ENCODE results near the gene PDP2. TPM values are rescaled to one million over a fixed set of nuclear protein-coding genes. Genes with fewer than 3 reads are reported as not detected.

The PDP2 gene
- total RNA-seq, 1 experiment from 2014 or later: 28.4 TPM

DNA sequence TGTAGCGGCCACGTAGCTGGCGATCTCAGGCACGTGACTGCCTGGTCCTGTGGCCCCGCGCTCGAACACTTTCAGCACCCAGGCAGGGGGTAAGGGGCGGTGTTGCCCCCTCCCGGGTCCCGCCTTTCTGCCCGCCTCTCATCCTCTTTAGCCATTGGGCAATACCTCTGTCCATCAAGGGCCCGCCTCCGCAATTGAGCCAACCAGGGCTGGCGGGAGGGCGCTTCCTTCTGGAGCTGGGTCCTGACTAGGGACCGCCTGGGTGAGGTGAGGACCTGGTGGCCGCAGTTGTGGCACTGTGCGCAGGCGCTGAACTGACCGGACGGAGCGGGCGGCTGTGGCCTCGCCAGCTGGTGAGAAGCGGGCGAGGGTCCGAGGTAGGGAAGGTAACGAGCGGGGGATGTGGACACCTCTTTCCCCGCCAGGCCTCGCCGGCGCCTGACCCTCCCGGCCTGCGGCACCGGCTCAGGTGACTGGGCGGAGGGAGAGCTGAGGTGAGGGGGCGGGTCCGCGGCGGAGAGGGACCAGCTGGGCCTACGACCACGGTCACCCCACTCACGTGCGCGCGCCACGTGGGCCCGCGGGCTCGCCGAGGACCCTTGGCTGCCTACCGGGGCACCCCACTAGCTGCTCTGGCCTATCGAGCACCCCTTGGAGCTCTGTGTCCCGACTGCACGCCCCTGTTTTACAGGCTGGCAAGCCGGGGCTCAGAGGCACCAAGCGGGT, at the start of gene PDP2 (continued):
- TF ChIP-seq GABPB1 (CRISPR knock-in tag; IDR thresholded peaks at IDR 0.05): peak; percentile 44; the same call in 1 of the 2 replicates
- TF ChIP-seq ETV6 (CRISPR knock-in tag; IDR thresholded peaks at IDR 0.05): peak; percentile 44; the same call in 1 of the 2 replicates
- no peak for TF ChIP-seq NR2C2 (CRISPR knock-in tag; IDR thresholded peaks at IDR 0.05)
- TF ChIP-seq MXD4 (CRISPR knock-in tag; IDR thresholded peaks at IDR 0.05; ENCODE audit: borderline replicate concordance): no peak
- TF ChIP-seq TEAD4 (CRISPR knock-in tag; IDR thresholded peaks at IDR 0.05): no peak
- TF ChIP-seq, protein P1, sequence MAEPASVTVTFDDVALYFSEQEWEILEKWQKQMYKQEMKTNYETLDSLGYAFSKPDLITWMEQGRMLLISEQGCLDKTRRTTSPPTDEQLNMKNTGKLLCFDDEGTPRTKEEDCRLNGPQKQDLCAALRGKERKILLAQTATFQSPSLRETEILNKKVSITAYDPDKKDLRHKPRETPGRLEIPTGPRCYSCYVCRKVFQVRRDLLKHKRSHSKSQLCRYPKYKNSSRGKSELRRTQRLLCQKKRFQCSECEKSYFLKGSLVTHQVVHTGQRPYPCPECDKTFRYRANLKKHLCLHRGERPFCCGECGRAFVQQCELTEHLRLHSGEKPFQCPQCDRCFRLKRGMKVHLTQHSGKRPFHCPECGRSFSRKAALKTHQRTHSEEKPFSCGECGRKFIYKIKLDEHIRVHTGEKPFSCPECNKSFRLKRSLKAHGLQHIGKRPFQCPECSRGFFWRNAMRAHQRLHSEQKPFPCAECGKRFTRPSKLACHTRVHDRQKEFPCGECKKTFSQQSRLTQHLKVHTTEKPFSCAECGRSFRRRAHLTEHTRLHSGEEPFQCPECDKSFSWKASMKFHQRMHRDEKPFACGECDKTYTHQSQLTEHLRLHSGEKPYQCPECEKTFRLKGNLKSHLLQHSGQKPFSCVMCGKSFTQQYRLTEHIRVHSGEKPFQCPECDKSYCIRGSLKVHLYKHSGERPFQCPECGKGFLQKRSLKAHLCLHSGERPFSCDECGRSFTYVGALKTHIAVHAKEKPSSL (CRISPR knock-in tag; conservative IDR thresholded peaks at IDR 0.05): no peak
- no peak for TF ChIP-seq ZNF263 (CRISPR knock-in tag; IDR thresholded peaks at IDR 0.05; ENCODE audit: low read depth)
- TF ChIP-seq ZNF317 (CRISPR knock-in tag; IDR thresholded peaks at IDR 0.05; ENCODE audit: borderline replicate concordance, low read depth): no peak
- TF ChIP-seq EMX1 (CRISPR knock-in tag; IDR thresholded peaks at IDR 0.05): no peak
- TF ChIP-seq, protein P2, sequence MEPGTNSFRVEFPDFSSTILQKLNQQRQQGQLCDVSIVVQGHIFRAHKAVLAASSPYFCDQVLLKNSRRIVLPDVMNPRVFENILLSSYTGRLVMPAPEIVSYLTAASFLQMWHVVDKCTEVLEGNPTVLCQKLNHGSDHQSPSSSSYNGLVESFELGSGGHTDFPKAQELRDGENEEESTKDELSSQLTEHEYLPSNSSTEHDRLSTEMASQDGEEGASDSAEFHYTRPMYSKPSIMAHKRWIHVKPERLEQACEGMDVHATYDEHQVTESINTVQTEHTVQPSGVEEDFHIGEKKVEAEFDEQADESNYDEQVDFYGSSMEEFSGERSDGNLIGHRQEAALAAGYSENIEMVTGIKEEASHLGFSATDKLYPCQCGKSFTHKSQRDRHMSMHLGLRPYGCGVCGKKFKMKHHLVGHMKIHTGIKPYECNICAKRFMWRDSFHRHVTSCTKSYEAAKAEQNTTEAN (CRISPR knock-in tag; IDR thresholded peaks at IDR 0.05): 0 out of 2 replicates have a peak, but pooled peaks have one; percentile 13
- TF ChIP-seq, protein P3, sequence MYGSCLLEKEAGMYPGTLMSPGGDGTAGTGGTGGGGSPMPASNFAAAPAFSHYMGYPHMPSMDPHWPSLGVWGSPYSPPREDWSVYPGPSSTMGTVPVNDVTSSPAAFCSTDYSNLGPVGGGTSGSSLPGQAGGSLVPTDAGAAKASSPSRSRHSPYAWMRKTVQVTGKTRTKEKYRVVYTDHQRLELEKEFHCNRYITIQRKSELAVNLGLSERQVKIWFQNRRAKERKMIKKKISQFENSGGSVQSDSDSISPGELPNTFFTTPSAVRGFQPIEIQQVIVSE (CRISPR knock-in tag; IDR thresholded peaks at IDR 0.05; ENCODE audit: borderline replicate concordance): no peak
- TF ChIP-seq, protein P4, sequence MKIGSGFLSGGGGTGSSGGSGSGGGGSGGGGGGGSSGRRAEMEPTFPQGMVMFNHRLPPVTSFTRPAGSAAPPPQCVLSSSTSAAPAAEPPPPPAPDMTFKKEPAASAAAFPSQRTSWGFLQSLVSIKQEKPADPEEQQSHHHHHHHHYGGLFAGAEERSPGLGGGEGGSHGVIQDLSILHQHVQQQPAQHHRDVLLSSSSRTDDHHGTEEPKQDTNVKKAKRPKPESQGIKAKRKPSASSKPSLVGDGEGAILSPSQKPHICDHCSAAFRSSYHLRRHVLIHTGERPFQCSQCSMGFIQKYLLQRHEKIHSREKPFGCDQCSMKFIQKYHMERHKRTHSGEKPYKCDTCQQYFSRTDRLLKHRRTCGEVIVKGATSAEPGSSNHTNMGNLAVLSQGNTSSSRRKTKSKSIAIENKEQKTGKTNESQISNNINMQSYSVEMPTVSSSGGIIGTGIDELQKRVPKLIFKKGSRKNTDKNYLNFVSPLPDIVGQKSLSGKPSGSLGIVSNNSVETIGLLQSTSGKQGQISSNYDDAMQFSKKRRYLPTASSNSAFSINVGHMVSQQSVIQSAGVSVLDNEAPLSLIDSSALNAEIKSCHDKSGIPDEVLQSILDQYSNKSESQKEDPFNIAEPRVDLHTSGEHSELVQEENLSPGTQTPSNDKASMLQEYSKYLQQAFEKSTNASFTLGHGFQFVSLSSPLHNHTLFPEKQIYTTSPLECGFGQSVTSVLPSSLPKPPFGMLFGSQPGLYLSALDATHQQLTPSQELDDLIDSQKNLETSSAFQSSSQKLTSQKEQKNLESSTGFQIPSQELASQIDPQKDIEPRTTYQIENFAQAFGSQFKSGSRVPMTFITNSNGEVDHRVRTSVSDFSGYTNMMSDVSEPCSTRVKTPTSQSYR (CRISPR knock-in tag; IDR thresholded peaks at IDR 0.05): peak; percentile 73
- no peak for TF ChIP-seq SMAD4 (CRISPR knock-in tag; IDR thresholded peaks at IDR 0.05)
- TF ChIP-seq, protein P5, sequence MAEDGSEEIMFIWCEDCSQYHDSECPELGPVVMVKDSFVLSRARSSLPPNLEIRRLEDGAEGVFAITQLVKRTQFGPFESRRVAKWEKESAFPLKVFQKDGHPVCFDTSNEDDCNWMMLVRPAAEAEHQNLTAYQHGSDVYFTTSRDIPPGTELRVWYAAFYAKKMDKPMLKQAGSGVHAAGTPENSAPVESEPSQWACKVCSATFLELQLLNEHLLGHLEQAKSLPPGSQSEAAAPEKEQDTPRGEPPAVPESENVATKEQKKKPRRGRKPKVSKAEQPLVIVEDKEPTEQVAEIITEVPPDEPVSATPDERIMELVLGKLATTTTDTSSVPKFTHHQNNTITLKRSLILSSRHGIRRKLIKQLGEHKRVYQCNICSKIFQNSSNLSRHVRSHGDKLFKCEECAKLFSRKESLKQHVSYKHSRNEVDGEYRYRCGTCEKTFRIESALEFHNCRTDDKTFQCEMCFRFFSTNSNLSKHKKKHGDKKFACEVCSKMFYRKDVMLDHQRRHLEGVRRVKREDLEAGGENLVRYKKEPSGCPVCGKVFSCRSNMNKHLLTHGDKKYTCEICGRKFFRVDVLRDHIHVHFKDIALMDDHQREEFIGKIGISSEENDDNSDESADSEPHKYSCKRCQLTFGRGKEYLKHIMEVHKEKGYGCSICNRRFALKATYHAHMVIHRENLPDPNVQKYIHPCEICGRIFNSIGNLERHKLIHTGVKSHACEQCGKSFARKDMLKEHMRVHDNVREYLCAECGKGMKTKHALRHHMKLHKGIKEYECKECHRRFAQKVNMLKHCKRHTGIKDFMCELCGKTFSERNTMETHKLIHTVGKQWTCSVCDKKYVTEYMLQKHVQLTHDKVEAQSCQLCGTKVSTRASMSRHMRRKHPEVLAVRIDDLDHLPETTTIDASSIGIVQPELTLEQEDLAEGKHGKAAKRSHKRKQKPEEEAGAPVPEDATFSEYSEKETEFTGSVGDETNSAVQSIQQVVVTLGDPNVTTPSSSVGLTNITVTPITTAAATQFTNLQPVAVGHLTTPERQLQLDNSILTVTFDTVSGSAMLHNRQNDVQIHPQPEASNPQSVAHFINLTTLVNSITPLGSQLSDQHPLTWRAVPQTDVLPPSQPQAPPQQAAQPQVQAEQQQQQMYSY (CRISPR knock-in tag; IDR thresholded peaks at IDR 0.05): no peak
- TF ChIP-seq, protein P6, sequence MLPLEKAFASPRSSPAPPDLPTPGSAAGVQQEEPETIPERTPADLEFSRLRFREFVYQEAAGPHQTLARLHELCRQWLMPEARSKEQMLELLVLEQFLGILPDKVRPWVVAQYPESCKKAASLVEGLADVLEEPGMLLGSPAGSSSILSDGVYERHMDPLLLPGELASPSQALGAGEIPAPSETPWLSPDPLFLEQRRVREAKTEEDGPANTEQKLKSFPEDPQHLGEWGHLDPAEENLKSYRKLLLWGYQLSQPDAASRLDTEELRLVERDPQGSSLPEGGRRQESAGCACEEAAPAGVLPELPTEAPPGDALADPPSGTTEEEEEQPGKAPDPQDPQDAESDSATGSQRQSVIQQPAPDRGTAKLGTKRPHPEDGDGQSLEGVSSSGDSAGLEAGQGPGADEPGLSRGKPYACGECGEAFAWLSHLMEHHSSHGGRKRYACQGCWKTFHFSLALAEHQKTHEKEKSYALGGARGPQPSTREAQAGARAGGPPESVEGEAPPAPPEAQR (CRISPR knock-in tag; IDR thresholded peaks at IDR 0.05): no peak
- no peak for TF ChIP-seq KAT7 (CRISPR knock-in tag; IDR thresholded peaks at IDR 0.05; ENCODE audit: borderline replicate concordance)
- peak; percentile 94 for TF ChIP-seq SP1 (CRISPR knock-in tag; conservative IDR thresholded peaks at IDR 0.05)
- TF ChIP-seq ZNF138 (CRISPR knock-in tag; conservative IDR thresholded peaks at IDR 0.05): no peak
- TF ChIP-seq FOXK1 (CRISPR knock-in tag; IDR thresholded peaks at IDR 0.05): peak; percentile 75
- TF ChIP-seq, protein P7, sequence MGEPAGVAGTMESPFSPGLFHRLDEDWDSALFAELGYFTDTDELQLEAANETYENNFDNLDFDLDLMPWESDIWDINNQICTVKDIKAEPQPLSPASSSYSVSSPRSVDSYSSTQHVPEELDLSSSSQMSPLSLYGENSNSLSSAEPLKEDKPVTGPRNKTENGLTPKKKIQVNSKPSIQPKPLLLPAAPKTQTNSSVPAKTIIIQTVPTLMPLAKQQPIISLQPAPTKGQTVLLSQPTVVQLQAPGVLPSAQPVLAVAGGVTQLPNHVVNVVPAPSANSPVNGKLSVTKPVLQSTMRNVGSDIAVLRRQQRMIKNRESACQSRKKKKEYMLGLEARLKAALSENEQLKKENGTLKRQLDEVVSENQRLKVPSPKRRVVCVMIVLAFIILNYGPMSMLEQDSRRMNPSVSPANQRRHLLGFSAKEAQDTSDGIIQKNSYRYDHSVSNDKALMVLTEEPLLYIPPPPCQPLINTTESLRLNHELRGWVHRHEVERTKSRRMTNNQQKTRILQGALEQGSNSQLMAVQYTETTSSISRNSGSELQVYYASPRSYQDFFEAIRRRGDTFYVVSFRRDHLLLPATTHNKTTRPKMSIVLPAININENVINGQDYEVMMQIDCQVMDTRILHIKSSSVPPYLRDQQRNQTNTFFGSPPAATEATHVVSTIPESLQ (CRISPR knock-in tag; IDR thresholded peaks at IDR 0.05): no peak
- TF ChIP-seq ZBTB21 (CRISPR knock-in tag; IDR thresholded peaks at IDR 0.05; ENCODE audit: borderline replicate concordance): no peak
- TF ChIP-seq JUN (CRISPR knock-in tag; IDR thresholded peaks at IDR 0.05): no peak
- TF ChIP-seq RELA (CRISPR knock-in tag; IDR thresholded peaks at IDR 0.05; ENCODE audit: borderline replicate concordance): no peak
- TF ChIP-seq, protein P8, sequence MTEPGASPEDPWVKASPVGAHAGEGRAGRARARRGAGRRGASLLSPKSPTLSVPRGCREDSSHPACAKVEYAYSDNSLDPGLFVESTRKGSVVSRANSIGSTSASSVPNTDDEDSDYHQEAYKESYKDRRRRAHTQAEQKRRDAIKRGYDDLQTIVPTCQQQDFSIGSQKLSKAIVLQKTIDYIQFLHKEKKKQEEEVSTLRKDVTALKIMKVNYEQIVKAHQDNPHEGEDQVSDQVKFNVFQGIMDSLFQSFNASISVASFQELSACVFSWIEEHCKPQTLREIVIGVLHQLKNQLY (CRISPR knock-in tag; IDR thresholded peaks at IDR 0.05): no peak

Data from WTC11 (cell line).